Lower leg skin (tissue), 4 donors: ENCODE measurements around the gene CAND1. TPM values are rescaled to one million over a fixed set of nuclear protein-coding genes. Genes with fewer than 3 reads are reported as not detected.

Source experiments
- DNase-seq, 2 donors: peaks; one replicate each; pipeline ENCODE4 v3.0.0-alpha.2; 2019; ENCODE audit warnings: low spot score in 2 of 2
- H3K4me3 ChIP-seq: fragments of 200-600 bp; sonication (generic); 2 replicates; pipeline ENCODE4 v1.5.1; 2017; ENCODE audit warnings: mild to moderate bottlenecking, low read depth; ENCODE audit not compliant: poor library complexity, severe bottlenecking
- CTCF ChIP-seq, 3 donors: fragments of 450-650 bp; IDR thresholded peaks; one replicate each; pipeline ENCODE4 v1.5.1; 2016; ENCODE audit warnings: antibody characterized with exemption in 3 of 3, mild to moderate bottlenecking in 3 of 3, moderate library complexity in 2 of 3
- POLR2A ChIP-seq, 2 donors: fragments of 450-650 bp; IDR thresholded peaks; one replicate each; pipeline ENCODE4 v1.6.1; 2016 to 2017; ENCODE audit warnings: antibody characterized with exemption in 2 of 2, mild to moderate bottlenecking in 1 of 2, moderate library complexity in 1 of 2
- WGBS, 2 donors: methylation state at CpG; one replicate each; pipeline ENCODE4 v1.1.5; 2018; 5-methylcytosine and 5-hydroxymethylcytosine counted together
- intact Hi-C: fragments of 100-400 bp; cut with DNase I; formaldehyde crosslinking; loops from one replicate; pipeline ENCODE4 v1.15.0; 2023; ENCODE audit warnings: low total_unique reads
- total RNA-seq, 4 donors: library from RNA; depleted of rRNA; stranded (reverse); fragments of >200 nt; gene quantifications; one replicate each; pipeline ENCODE4 v1.1.0, GENCODE V29; 2016

Gene CAND1
- 10 to 100 TPM; 46.2 to 75.5 (median 70.3) TPM for total RNA-seq

- intact Hi-C loops: no loop called here
- TF ChIP-seq POLR2A (IDR thresholded peaks at IDR 0.05): peak in 1 of 2 donors; percentile 50
- TF ChIP-seq CTCF (IDR thresholded peaks at IDR 0.05): no peak
- peak; percentile 98 to 99 for DNase-seq
- peak within 1 kb of the TSS; percentile 99 for H3K4me3 ChIP-seq
- 0 to 1% methylated on average over 39 to 47 of the region's 61 CpGs for WGBS, 2 donors
Measured at GRCh38 chr12:67268896-67269632, at the start of gene CAND1. Gene CAND1, plus strand, starts transcription at chr12:67269358. Its CDS starts 360 bp downstream, at chr12:67269718.

GRCh38 chr12:67220065-67220464 is 49.1 kb upstream of the CAND1 start:
- 32 to 41% methylated on average over 4 of the region's 4 CpGs for WGBS, 2 donors
- intact Hi-C loops: no loop called here
- H3K4me3 ChIP-seq: no peak overlapping the region
- TF ChIP-seq POLR2A (IDR thresholded peaks at IDR 0.05) (no peak), CTCF (IDR thresholded peaks at IDR 0.05) (no peak)
- no peak for DNase-seq

GRCh38 chr12:67222302-67222701 is 46.9 kb upstream of the CAND1 start:
- intact Hi-C loops: no loop called here
- WGBS, 2 donors: 29 to 39% methylated on average over 4 of the region's 4 CpGs
- DNase-seq: no peak
- no peak for TF ChIP-seq CTCF (IDR thresholded peaks at IDR 0.05)
- no peak for TF ChIP-seq POLR2A (IDR thresholded peaks at IDR 0.05)
- no peak overlapping the region for H3K4me3 ChIP-seq

- no peak for TF ChIP-seq POLR2A (IDR thresholded peaks at IDR 0.05)
- TF ChIP-seq CTCF (IDR thresholded peaks at IDR 0.05): no peak
- intact Hi-C loops: no loop called here
- 78 to 87% methylated on average over 3 of the region's 3 CpGs for WGBS, 2 donors
- H3K4me3 ChIP-seq: no peak overlapping the region
- no peak for DNase-seq
Measured at GRCh38 chr12:67223225-67223624, 45.9 kb upstream of the CAND1 start.

GRCh38 chr12:67237231-67237630 is 31.9 kb upstream of the CAND1 start:
- DNase-seq: no peak
- TF ChIP-seq POLR2A (IDR thresholded peaks at IDR 0.05) (no peak), CTCF (IDR thresholded peaks at IDR 0.05) (no peak)
- no peak overlapping the region for H3K4me3 ChIP-seq
- intact Hi-C loops: no loop called here
- 44% methylated on average over 4 of the region's 4 CpGs for WGBS, 2 donors

GRCh38 chr12:67239061-67239460 is 30.1 kb upstream of the CAND1 start:
- H3K4me3 ChIP-seq: no peak overlapping the region
- WGBS, 2 donors: 24 to 26% methylated on average over 2 of the region's 2 CpGs
- DNase-seq: no peak
- intact Hi-C loops: no loop called here
- TF ChIP-seq CTCF (IDR thresholded peaks at IDR 0.05) (no peak), POLR2A (IDR thresholded peaks at IDR 0.05) (no peak)
